ENCODE data around the gene CAMKK2.

The CAMKK2 gene

DNA sequence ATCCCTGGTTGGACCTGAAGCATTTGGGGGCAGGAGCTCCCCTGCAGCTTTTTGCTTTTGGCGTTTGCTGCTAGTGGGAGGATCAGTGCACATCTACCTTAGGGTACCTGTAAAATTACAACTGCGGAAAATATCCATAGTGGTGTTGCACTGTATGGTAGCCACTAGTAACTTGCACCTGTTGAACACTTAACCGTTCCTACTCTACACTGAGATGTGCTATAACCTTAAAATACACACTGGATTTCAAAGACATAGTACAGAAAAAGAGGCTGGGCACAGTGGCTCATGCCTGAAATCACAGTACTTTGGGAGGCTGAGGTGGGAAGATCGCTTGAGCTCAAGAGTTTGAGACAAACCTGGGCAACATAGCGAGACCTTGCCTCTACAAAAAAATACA lies 83.6 kb downstream of the CAMKK2 start:
- no peak for TF ChIP-seq EP300 (IDR thresholded peaks at IDR 0.05; ENCODE audit: borderline replicate concordance)
- no peak for TF ChIP-seq CEBPB (IDR thresholded peaks at IDR 0.05)
- TF ChIP-seq, protein P1, sequence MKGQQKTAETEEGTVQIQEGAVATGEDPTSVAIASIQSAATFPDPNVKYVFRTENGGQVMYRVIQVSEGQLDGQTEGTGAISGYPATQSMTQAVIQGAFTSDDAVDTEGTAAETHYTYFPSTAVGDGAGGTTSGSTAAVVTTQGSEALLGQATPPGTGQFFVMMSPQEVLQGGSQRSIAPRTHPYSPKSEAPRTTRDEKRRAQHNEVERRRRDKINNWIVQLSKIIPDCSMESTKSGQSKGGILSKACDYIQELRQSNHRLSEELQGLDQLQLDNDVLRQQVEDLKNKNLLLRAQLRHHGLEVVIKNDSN (IDR thresholded peaks at IDR 0.05) = no peak
- no peak for TF ChIP-seq TCF12 (IDR thresholded peaks at IDR 0.05; ENCODE audit: low read depth)
- no peak for TF ChIP-seq YY1 (IDR thresholded peaks at IDR 0.05; ENCODE audit: low read depth)
- no peak for TF ChIP-seq TAF1 (IDR thresholded peaks at IDR 0.05; ENCODE audit: low read depth)
- no peak for TF ChIP-seq ZBTB7A (IDR thresholded peaks at IDR 0.05; ENCODE audit: low read depth)
- TF ChIP-seq, protein P2, sequence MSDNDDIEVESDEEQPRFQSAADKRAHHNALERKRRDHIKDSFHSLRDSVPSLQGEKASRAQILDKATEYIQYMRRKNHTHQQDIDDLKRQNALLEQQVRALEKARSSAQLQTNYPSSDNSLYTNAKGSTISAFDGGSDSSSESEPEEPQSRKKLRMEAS (IDR thresholded peaks at IDR 0.05) = no peak
- no peak for TF ChIP-seq EGR1 (IDR thresholded peaks at IDR 0.05)
- TF ChIP-seq, protein P3, sequence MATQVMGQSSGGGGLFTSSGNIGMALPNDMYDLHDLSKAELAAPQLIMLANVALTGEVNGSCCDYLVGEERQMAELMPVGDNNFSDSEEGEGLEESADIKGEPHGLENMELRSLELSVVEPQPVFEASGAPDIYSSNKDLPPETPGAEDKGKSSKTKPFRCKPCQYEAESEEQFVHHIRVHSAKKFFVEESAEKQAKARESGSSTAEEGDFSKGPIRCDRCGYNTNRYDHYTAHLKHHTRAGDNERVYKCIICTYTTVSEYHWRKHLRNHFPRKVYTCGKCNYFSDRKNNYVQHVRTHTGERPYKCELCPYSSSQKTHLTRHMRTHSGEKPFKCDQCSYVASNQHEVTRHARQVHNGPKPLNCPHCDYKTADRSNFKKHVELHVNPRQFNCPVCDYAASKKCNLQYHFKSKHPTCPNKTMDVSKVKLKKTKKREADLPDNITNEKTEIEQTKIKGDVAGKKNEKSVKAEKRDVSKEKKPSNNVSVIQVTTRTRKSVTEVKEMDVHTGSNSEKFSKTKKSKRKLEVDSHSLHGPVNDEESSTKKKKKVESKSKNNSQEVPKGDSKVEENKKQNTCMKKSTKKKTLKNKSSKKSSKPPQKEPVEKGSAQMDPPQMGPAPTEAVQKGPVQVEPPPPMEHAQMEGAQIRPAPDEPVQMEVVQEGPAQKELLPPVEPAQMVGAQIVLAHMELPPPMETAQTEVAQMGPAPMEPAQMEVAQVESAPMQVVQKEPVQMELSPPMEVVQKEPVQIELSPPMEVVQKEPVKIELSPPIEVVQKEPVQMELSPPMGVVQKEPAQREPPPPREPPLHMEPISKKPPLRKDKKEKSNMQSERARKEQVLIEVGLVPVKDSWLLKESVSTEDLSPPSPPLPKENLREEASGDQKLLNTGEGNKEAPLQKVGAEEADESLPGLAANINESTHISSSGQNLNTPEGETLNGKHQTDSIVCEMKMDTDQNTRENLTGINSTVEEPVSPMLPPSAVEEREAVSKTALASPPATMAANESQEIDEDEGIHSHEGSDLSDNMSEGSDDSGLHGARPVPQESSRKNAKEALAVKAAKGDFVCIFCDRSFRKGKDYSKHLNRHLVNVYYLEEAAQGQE (IDR thresholded peaks at IDR 0.05; ENCODE audit: low read depth) = no peak
- no peak for TF ChIP-seq NFIC (IDR thresholded peaks at IDR 0.05)
- TF ChIP-seq RAD21 (IDR thresholded peaks at IDR 0.05; ENCODE audit: low read depth) = no peak
- no peak for TF ChIP-seq FOXM1 (IDR thresholded peaks at IDR 0.05; ENCODE audit: borderline replicate concordance, low read depth)
- TF ChIP-seq TEAD4 (IDR thresholded peaks at IDR 0.05) = no peak
- TF ChIP-seq CREB1 (IDR thresholded peaks at IDR 0.05; ENCODE audit: low read depth) = no peak

DNA sequence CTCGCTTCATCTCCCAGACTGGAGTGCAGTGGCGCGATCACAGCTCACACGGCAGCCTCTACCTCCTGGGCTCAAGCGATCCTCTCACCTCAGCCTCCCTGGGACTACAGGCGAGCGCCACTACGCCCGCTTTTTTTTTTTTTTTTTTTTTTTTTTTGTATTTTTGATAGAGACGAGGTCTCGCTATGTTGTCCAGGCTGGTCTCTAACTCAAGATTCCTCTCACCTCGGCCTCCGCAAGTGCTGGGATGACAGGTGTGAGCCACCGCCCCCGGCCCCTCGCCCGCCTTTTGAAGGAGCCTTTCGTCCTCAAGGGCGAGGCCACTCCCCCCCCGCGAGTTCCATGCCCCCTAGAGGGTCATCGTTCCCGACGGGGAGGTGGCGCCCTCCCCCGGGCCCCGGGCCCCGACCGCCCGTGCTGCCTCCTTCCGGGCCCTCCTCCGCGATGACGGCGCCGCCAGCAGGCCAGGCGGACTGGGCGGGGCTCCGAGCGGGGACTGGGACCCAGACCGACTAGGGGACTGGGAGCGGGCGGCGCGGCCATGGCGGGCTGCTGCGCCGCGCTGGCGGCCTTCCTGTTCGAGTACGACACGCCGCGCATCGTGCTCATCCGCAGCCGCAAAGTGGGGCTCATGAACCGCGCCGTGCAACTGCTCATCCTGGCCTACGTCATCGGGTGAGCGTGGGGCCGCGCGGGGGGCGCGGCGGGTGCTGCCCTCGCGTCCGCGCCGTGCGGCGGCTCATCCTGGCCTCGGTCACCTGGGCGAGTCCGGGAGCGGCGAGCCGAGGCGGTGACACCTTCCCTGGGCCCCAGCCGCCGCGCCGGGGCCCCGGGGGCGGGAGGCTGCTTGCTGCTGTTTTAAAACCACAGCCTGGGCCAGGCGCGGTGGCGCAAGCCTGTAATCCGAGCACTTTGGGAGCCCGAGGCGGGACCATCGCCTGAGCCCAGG lies 86.6 kb downstream of the CAMKK2 start, which contains the start of gene P2RX4:
Gene P2RX4, plus strand, starts transcription at position 506 of the 949 bp plus-strand sequence. Its CDS starts 36 bp downstream, at position 542.
- TF ChIP-seq YY1 (IDR thresholded peaks at IDR 0.05; ENCODE audit: low read depth) = peak; percentile 84
- no peak for TF ChIP-seq RAD21 (IDR thresholded peaks at IDR 0.05; ENCODE audit: low read depth)
- TF ChIP-seq EGR1 (IDR thresholded peaks at IDR 0.05) = no peak
- TF ChIP-seq NFIC (IDR thresholded peaks at IDR 0.05) = no peak; the same call in 1 of the 2 replicates
- no peak for TF ChIP-seq TCF12 (IDR thresholded peaks at IDR 0.05; ENCODE audit: low read depth)
- TF ChIP-seq, protein P1 (IDR thresholded peaks at IDR 0.05) = peak; percentile 29; the same call in 1 of the 2 replicates
- peak; percentile 54; the same call in 1 of the 2 replicates for TF ChIP-seq CEBPB (IDR thresholded peaks at IDR 0.05)
- peak; percentile 64; the same call in 1 of the 2 replicates for TF ChIP-seq TAF1 (IDR thresholded peaks at IDR 0.05; ENCODE audit: low read depth)
- TF ChIP-seq CREB1 (IDR thresholded peaks at IDR 0.05; ENCODE audit: low read depth) = no peak
- TF ChIP-seq, protein P2 (IDR thresholded peaks at IDR 0.05) = peak; percentile 72
- TF ChIP-seq, protein P3 (IDR thresholded peaks at IDR 0.05; ENCODE audit: low read depth) = no peak
- no peak; the same call in 1 of the 2 replicates for TF ChIP-seq ZBTB7A (IDR thresholded peaks at IDR 0.05; ENCODE audit: low read depth)
- TF ChIP-seq FOXM1 (IDR thresholded peaks at IDR 0.05; ENCODE audit: borderline replicate concordance, low read depth) = no peak
- TF ChIP-seq EP300 (IDR thresholded peaks at IDR 0.05; ENCODE audit: borderline replicate concordance) = no peak
- peak; percentile 20; the same call in 1 of the 2 replicates for TF ChIP-seq TEAD4 (IDR thresholded peaks at IDR 0.05)

DNA sequence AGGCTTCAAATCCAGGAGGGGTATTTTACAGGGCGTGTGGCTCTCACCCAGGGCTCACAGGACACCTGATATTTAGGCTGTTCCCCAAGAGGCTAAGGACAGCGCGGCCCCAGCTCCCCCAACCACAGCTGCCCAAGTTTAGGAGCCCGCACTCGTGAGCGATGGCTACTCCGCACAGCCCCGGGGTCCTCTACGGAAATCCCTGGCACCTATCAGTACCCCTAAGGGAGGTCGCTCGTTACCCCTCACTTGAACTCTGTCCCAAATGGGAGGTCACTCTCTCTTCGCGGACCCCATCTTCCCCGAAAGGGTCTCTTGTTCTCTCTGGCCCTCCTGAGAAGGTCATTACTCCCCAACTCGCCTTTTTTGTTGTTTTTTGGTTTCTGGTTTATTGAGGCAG lies 87.3 kb downstream of the CAMKK2 start:
- TF ChIP-seq EGR1 (IDR thresholded peaks at IDR 0.05) (no peak), NFIC (IDR thresholded peaks at IDR 0.05) (no peak), CREB1 (IDR thresholded peaks at IDR 0.05; ENCODE audit: low read depth) (no peak), FOXM1 (IDR thresholded peaks at IDR 0.05; ENCODE audit: borderline replicate concordance, low read depth) (no peak), TAF1 (IDR thresholded peaks at IDR 0.05; ENCODE audit: low read depth) (no peak), ZBTB7A (IDR thresholded peaks at IDR 0.05; ENCODE audit: low read depth) (no peak), EP300 (IDR thresholded peaks at IDR 0.05; ENCODE audit: borderline replicate concordance) (no peak), YY1 (IDR thresholded peaks at IDR 0.05; ENCODE audit: low read depth) (no peak)
- TF ChIP-seq, protein P2 (IDR thresholded peaks at IDR 0.05) = no peak
- TF ChIP-seq, protein P1 (IDR thresholded peaks at IDR 0.05) = no peak
- TF ChIP-seq, protein P3 (IDR thresholded peaks at IDR 0.05; ENCODE audit: low read depth) = no peak
